Measurements from ENCODE around the gene C15orf39.
"Not testable (repeated sequence)": the region's sequence is repeated elsewhere in the genome, so short reads cannot be mapped to it uniquely, and the experiment has no call there.

The C15orf39 gene

DNA sequence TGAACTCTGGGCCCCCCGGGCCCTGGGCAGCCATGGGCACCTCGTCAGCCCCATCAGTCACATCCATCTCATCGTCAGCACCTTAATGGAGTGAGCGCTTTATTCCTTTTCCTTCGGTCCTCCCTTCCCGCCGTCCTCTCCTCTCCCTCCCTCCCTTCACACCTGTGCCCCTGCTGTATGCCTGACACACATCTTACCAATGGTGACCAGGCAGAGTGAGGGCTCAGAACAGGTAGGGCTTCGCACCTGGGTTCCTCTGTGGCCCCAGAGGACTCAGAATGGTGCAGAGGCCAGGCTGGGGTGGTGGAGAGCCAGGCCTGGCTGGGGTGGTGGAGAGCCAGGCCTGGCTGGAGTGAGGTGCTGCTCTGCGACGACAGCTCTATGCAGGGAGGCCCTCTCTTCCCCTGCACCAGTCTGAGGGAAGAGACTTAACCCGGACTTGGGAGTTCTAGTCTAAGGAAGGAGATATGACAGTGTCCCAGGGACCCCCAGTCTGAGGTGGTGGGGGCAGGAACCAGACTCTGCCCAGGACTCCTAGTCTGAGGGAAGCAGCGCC is 11.6 kb downstream of the C15orf39 start:
- no peak for DNase-seq

DNA sequence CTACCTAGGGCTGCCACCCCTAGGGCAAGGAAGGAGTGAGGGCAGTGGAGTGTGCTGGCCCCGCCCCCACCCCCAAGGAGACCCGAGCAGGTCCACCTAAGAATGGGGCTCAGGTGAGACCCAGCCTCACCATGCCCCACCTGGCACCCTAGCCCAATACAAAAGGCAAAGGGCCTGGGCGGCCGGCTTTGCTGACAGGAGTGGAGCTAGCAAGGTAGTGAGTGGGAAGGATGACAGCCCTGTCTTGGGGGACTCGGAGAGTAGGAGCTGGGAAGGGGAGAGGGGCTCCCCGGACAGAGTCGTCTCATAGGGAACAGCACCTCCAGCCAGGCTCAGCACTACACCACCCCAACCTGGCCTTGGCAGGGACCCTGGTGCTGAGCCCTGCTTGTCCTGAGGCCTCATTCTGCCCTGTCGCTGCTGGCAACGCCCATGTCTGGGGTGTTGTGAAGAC is 12.1 kb downstream of the C15orf39 start:
- no peak for DNase-seq

DNA sequence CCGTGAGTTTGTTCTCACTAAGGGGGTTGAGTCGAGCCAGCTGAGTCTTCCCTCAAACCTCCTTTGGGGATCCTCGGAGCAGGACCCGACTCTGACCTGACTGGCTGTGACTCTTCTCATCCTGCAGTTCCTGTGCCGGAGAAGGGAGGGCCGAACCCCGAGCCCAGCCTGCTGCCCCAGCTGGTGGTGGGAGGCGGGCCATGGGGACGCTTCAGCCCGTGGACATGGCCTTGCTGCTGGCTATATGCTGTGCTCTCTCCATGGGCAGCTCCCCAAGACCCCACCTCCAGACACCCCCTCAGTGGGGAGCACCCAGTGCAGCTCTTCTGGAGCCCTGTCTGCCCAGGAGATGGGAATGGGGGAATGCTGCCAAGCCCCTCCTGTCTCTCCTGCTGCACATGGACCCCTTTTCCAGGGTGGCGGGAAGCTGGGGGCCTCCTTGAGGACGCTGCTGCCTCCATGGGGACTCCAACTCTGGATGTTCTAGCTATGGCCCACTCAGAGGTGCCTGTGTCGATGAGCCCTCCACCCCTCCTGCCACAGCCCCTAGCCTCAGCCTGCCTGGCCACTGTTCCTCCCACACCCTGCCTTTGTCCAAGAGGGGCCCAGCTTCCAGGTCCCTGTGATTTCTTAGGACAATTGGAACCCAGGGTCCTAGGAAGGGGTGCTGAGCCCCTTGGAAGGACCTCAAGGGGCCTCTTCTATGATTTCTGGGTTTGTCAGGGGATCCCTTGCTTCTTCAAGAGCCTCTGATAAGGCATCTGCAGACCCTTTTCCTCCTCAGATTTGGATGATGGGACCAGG is 12.8 kb downstream of the C15orf39 start:
- no peak for DNase-seq

GRCh38 chr15:75215107-75216004 is 13.7 kb downstream of the C15orf39 start:
- DNase-seq = no peak

- no peak for DNase-seq
These were observed 15.3 kb downstream of the C15orf39 start for GRCh38 chr15:75217012-75217411.

- not testable (repeated sequence) for DNase-seq
These were observed 15.9 kb downstream of the C15orf39 start for GRCh38 chr15:75217574-75217973.

DNA sequence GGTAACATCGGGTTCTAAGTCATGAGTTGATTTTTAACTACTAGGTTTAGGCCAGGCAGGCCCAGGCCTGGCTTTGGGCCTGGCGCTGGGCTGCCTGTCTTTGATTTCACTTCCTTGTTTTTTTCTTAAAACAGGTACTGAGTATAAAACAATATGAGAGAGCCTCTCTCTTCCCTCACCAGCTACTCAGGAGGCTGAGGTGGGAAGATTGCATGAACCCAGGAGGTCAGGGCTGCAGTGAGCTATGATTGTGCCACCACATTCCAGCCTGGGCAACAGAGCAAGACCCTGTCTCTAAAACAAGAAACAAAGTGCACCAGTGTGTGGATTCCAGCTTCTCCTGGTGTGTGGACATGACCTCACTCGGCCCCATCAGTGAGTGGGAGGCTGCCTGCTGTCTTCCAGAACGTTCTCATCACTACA is 17.8 kb downstream of the C15orf39 start:
- not testable (repeated sequence) for DNase-seq

DNA sequence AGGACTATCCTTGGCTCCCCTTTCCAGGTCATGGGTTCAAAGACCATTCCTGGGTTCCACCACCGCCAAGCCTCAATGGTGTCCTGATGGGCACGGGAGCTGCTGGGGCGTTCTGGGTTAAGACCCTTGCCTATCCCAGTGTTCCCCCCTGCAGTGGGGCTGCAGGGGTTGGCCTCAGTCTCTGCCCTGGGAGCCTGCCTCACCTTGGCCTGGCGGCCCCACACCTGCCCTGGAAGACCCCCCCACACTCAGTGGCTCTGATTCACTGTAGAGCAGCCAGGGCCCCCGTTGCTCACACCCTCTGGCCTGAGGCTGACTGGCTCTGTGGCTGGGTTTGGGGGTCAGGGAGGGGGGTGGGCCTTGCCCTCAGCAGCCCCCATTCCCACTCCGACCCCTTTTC is 22.0 kb downstream of the C15orf39 start:
- DNase-seq = no peak

DNA sequence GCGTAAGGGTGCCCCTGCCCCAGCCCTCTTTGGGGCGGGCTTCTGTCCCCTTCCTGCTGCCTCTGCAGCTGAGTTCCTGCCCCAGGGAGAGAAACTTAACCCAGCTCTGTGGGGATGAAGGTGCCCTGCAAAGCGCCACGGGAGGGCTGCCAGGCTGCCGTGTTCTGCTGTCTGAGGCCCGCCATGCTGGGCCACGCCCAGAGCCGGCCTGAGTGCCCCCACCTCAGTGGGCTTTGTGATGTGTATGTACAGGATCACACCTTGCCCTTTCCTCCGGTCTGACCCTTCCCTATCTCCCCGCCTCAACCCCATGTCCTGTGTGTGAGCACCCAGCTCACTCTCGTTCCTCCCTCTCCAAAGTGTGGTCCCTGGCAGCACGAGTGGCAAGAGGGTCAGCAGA is 22.6 kb downstream of the C15orf39 start:
- no peak for DNase-seq

GRCh38 chr15:75225102-75225836 is 23.6 kb downstream of the C15orf39 start:
- not testable (repeated sequence) for DNase-seq

DNA sequence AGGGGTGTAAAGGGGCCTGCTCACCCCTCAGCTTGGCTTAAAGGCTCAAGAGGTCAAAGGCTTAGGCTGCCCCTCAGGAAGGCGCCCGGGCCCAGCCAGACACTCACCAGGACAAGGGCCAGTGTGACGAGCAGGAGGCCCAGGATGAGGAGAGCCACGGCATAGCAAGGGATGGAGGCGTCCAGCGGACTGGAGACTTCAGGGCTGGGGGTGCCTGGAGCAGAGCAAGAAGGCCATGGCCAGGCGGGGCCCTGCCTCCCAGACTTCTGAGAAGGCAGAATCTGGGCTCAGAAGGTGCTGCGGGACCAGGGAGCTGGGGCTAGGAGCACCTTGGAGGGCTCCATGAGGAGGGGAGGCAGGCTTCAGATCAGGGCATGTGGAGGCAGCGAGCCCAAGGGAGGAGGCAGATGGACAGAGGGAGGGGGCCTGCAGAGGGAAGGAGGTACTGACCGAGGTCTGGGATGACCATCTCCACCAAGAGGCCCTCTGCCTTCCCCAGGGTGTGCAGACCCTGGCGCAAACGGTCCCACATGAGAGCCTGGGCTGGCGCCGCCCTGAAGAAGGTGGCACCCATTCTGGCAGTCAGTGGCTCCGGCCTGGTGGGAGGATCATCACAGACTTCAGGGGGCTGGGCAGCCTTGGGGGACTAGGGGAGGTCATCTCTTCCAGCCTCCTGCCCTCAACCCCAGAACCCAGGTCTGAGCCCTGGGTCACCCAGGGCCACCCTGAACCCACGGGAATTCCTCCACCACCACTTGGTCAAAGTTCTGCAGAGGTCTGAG is 24.5 kb downstream of the C15orf39 start:
- no peak for DNase-seq

- DNase-seq = not testable (repeated sequence)
These were observed 25.4 kb downstream of the C15orf39 start for GRCh38 chr15:75227112-75227511.

GRCh38 chr15:75227663-75228280 is 26.1 kb downstream of the C15orf39 start:
- no peak for DNase-seq

DNA sequence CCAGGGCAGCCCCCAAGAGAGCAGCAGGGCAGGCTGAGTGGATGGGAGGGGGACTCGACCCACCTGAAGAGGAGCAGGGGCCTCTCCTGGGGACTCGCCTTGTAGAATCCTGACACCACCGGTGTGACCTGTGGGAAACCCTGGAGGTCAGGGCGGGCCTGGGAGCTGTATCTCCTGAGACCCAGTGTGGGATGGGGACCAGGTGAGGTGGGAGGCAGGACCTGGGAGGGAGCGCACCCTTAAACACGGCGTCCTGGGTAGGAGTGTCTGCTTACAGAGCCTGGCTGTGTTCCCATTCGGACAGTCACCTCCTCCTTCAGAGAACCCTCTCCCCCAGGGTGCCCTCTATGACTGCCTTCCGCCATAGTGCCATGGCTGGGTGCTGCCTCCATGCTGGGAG is 27.1 kb downstream of the C15orf39 start:
- no peak for DNase-seq

DNA sequence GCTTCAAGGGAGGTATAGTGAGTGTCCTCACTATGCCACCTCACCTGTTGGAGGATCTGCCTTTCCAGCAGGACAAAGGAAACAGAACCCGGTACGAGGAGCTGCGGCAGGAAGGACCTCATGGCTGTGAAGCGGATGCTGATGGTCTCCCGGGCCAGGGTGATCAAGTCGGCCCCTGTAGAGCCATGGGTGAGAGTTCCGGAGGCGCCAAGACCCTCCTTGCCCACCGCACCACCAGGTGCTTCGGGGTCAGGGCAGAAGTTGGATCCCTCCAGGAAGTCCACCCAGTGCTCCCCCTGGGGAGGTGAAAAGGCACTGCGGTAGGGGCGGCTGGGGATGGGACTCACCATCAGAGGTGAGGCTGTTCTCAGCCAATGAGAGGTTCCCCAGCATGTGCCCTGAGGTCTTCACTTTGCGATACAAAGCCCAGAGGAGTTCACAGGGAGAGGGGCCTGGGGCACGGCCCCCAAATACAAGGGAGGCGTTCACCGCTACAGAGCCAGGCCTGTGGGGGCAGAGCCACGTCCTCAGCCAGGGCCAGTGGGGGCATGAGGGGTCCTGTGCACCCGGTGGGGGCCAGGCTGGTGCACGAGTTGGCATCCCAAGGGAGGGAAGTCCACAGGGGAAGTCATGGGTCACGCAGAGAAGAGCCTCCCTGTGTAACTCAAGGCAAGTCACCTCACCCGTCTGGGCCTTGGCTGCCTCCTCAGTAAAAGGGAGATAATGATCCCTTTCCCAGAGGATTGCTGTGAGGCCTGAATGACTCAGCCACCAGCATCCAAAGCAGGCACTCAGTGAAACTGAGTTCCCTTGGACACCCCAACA is 27.7 kb downstream of the C15orf39 start:
- DNase-seq = no peak

- no peak for DNase-seq
These were observed 28.3 kb downstream of the C15orf39 start for GRCh38 chr15:75230016-75230343.

DNA sequence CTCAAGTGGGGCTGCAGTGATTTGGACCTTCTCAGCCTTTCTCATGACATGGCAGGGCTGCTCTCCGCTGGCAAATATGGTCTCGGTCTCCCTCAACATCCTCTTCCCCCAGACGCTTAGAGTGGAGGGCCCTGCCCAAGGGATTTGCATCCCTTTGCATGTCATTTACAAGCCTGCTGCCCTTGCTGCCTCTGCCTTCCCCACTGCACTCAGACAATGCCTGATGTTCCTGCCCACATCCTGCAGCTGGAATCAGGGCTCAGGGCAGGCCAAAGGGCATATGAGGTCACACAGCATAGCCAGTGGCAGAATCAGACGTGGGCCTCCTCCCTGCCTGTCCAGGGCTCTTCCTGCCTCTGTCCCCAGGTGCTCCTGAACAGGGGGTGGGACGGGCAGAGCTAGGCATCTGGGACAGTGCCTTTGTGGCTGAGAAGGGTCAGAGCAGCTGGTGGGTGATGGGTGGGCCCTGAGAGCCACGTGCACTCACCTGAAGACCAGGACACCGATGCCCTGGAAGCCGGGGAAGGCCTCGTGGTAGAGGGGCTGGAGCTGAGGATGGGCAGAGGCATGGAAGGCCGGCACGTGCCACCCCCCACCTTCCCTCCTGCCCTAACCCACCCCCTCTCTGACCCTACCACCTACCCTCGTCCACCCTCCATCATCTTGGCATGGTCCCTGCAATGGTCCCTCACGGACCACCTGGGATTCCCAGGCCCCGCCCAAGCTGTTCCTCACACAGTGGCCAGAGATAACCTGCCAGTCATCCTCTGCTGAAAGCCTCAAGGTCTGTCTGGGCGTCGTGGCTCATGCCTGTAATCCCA is 29.1 kb downstream of the C15orf39 start:
- no peak for DNase-seq

DNA sequence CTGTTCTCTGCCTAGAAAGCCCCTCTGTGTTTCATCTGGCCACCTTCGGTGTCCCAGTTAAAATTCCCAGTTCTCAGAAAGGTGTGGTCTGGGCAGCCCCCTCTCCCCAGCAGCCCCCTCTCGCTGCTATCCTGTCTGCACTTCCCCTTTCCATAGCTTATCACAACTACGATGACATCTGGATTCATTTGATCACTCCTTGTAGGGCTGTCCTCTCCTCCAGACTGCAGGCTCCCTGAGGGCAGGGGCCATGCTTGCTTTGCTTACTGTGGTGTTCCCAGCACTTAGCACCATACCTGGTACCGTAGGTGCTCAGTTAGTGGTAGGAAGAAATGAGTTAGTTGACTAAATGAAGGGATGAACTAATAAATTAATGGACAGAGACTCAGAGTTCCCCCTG is 30.2 kb downstream of the C15orf39 start:
- DNase-seq = no peak

DNA sequence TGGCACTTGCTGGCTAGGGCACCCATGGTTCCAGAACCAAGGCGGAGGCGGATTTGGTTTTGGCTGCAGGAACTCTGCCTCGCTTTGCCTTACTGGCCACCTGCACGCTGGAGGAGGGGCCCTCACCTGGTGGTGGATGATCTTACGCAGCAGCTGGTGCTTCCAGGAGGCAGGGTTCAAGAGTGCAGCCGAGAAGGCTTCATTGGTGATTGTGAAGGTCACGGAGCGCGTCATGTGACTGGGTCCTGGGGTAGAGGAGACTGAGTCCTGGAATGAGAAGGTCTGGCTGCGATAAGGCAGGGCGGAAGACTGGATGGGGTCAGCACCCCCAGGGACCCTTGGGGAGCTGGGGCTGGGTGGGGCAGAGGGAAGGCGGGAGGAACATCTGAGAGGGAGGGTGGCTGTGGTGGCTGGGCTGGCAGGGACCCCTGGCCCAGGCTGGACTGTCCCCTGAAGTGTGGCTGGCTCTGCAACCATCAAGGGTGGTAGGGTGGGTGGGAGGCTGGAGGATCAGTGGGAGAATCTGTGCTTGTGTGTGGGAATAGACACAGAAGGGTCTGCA is 30.7 kb downstream of the C15orf39 start:
- no peak for DNase-seq

All from NCI-H1105 treated with DMSO at 0.1 percent for 48 hours (cell line).